ENCODE results near the gene MMP24OS.

Gene MMP24OS

DNA sequence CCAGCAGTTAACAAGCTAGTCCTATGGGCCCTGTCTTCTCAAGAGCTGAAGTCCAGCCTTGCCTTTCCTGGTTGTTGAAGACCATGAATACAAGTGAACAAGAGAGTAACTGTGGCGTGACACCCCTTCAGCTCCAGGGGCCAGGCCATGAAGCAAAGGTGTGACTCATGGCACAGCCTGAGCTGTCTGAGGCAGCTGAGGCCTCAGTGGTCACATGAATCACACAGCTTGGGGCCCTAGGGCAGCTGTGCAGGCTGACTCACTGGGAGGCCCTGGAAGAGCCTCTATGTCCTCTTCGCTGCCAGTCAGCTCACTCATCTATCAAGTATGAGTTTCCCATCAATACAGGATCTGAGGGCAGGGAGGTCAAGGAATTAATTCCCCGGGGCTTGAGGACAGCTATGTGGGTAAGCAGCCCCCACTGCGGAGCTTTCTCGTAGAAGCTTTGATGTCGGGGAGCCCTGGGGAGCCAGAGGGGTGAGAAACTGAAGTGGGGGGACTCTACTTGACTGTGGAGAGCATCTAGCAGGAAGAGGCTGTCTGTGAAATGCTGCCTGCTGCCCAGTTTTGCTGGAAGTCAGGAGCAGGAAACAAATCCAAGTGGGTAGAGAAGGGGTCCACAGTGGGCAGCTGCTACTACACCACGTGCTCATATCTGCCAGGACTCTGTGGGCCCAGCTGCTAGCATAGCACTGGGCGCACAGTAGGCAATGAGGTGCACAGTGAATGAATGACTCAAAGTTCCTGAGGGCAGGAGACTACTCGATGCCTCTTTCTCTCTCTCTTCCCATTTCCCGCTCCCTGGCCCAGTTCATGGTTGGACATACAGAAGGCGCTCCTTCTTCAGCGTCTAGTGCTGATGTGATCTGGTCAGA lies 28.0 kb upstream of the MMP24OS start:
- peak; percentile 97 for DNase-seq

DNA sequence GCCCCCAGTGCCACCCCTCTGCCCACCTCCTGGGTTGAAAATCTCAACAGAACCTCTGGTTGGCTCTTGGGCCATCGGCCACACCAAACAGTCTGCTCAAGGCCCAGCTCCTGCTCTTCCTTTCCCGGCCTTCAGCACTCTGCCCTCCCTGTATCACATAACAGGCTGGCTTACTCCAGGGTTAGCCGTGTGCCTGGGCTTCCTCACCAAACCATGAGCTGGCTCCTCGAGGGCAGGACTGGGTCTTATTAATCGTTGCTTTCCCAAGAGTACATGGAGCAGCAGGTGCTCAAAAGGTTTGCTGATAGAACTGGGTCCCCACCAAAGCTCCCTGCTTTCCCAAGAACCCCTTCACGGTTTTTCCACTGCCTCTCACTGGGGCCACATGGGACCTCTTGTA lies 27.0 kb upstream of the MMP24OS start:
- no peak for DNase-seq

DNA sequence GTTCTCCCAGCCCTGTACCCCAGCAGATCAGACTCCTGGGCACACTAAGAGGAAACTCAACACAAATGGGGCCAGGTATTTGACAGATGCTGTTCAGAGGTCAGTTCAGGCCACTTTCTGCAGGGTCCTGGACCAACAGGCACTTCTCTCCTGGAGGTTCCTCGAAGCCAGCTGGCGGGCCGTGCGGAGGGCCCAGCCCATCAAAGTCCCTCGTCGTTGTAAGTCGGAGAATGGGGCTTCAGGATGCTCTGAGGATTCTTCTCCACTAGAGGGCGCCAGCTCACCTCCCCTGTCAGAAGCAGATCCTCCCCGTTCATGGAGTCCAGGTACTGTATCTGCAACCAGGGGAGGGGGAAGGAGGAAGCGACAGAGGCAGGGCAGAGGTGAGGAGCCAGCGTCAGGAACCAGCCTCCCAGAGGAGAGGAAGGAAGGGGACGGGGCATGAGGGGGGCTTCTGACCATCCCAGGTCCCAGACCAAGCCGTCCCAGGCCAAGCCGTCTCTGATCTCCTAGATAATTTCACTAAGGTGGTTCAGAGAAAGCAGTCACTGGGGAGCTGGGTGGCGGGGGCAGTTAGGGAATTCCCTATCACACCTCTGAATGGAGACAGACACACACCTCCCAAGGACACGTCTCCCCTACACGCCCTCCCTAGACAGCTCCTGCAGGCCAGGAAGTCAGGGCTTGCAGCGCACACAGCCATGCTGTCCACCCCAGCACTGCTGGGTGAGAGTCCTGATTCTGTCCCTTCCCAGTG lies 26.0 kb upstream of the MMP24OS start:
- DNase-seq: peak; percentile 93

DNA sequence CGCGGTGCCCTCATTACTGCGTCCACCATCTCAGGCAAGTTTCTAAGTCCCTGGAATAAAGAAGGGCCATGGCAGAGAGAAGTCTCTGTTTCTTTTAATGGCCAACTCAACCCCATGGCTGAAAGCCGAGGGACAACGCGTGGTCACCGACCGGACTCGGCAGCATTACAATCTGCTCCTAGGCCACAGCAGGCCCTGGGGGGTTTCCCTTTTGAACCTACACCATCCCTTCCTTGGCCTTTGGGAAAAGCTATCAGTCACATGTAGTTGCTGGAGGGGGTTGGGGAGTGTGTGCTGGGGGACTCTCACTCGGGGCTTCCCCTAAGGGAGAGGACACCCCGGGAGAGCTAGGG lies 25.4 kb upstream of the MMP24OS start:
- no peak for DNase-seq

DNA sequence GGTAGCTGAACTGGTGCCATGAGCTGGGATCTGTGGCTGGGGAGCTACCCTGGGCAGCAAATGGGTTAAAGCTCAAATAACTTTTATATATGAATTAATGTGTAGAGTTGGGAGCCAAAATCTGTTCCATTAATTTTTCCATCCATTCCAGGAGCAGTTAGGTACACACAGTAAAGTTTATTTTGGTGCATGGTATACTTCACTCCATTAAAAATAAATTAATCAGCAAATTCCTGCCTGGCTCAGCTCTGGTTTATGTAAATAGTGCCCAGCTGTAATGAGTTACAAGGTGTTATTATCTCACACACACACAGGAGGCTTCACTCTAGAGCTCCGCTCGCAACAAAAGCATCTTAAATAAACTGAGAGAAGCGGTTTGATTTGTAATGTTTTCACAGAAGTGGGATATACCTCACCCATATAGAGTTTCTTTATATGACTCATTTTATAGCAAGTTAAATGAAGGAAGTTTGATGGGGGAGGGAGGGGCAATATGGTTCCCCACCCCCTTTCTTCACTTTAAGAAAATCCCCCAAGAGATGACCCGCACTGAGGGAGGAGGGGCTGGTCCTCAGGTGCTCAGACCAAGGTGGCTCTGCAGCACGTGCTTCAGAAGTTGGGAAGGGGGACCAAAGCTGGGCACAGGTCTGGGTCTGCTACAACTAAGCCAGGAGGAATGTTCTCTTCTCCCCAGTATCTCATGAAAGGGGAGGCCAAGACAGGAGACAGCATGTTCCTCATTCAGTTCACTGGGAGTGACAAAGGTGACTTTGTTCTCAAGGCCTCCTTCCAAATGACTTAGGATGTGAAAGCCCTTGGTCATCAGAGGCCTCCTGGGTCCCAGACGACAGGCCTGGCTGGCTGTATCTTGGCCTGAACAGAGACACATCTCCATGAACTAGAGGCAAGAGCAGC lies 24.8 kb upstream of the MMP24OS start:
- DNase-seq: peak; percentile 62

DNA sequence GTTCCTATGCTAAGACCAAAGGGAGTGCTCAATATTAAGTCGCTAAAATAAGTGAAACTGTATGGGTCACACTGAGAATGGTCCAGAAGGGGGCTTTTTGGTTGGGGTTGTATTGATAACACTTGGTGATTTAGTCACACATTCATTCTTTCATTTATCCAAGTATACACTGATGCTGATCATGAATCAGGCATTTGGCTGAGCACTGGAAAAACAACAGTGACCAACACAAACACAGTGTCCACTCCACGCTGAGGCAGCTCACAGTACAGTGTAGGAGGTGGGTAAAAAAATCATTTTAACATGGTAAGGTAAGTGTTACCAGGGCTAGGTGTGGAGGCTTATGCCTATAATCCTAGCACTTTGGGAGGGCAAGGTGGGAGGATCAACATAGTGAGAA lies 23.5 kb upstream of the MMP24OS start:
- no peak for DNase-seq

DNA sequence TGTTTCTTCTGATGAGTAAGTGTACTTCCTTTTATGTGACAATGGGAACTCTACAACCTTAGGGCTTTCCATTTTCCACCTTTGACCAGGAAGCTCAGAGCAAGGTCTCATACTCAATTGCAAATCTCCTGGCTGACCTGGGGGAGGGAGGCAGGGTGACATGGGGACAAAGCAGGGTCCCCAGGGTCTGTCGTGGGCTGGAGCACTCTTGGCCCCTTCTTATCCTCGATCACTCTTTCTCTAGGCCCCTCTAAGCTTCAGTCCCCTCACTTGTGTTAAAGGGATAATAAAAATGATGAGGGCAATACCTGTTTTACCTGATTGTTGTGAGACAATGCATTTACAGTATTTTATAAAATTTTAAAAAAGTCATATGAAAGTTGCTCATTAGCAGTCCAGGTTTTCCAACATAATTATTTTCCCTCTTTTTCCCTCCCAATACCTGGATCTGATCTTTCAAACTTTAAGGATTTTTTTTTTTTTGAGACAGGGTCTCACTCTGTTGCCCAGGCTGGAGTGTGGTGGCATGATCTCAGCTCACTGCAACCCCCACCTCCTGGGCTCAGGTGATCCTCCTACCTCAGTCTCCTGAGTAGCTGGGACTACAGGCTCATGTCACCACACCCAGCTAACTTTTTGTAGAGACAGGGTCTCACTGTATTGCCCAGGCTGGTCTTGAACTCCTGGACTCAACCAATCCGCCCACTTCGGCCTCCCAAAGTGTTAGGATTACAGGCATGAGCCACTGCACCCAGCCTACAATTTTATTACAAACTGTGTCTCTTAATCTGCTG lies 22.7 kb upstream of the MMP24OS start:
- no peak for DNase-seq

DNA sequence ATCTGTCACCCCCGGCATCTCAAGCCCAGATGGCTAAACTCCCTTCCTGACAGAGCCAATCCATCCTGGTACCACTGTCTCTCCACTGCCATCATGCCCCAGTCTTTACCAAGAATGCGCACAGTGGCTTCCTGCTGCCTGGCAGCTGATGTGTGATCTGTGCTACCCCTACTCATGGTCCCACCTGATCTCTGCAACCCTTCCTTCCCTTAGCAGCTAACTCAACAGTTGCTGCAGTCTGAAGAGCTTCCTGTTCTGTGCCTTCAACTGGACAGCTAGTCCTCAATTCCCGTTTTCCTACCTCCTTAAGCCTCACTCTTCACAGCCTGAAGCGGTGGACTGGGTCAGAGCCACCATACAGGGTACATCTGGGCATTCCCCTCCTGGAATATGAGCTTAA lies 21.9 kb upstream of the MMP24OS start:
- no peak for DNase-seq

DNA sequence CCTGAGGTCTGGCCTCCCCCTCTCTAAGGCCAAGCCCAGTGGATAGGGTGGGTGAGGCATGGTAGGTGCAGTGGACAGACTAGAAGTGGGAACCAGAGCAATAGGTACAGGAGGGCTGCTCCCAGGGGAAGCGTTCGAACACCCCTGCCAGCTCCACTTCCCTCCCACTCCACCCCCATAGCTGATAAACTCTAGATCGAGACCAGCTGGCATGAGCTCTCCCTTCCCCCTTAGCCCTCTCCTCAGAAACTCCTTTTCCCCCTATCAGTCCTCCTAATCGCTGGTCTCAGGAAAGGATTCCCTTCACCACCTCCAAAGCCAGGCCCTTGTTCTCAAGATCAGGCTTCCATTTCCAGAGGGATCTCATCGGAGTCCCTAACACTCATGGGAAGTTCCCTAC lies 20.3 kb upstream of the MMP24OS start:
- no peak for DNase-seq

DNA sequence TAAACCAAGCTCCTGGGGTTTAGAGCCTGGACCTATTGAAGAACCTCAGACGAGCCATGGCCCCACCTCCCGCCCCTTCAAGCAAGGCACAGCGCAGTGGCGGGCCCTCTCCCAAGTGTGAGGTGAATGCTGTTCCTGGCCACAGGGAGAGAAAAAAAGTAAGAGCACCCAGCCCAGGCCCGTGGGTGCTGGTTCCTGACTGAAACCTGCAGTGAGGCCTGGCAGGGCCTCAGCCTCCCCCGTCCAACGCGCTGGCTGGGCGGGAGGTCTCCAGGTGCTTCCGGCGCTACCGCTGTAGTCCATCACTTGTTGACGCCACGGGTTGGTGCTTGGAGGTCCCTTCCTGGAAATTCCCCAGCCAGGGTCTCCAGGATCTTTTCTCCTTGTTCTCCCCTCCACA lies 19.8 kb upstream of the MMP24OS start:
- no peak for DNase-seq

DNA sequence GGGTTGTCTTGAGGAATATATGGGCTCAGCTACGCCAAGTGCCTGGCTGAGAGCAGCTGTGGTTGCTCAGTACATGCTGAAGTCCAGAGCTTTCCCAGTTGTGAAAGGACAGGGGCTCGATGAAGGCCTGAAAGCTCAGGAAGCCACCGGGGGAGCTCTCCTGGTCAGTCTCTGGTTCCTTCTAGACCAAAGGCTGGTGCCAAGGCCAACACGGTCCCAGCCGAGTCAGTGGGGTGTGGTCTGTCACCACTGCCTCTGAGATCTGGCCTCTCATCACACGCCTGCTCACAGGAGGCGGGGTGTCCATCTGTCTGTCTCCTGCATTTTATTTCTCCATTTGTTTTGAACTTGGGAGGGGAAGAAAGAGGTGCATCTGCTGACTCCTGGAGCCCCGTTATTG lies 19.2 kb upstream of the MMP24OS start:
- DNase-seq: no peak

DNA sequence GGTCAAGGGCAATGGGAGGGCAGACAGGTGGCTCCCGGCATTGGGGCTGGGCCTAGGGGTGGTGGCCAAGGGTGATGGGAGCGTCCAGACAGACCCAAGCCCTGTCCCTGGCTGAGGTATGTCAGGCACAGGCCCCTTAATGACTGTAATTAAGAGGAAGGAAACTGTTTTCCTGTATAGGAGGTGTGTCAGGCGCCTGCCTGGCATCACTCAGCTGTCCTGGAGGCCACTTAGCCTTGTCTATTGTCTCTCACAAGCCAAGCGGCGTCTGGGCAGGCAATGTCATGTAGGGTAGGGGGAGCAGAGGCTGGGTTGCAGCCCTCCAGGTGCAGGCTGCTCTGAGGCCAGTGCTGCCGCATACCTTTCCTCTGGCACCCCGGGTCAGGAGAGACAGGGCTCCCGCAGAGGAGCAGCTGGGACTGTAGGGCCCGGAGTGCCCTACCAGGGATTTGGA lies 18.2 kb upstream of the MMP24OS start:
- no peak for DNase-seq

DNA sequence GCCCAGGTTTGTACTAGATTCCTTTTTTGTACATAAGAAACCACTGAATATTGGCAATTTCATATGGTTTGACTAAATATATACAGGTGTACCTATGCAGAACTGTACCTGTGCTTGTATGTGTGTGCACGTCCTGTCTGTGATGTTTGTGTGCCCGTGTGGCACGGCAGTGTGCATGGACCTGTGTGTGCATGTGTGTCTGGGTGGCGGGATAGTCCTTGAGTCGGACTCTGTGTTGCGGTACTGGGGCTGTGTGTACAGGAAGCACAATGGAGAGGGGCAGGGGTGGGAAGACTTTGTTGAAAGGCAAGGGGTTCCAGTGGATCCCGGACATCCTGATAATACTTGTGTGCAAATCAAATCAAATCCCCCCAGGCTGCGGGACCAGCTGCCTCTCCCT lies 17.8 kb upstream of the MMP24OS start:
- DNase-seq: no peak

DNA sequence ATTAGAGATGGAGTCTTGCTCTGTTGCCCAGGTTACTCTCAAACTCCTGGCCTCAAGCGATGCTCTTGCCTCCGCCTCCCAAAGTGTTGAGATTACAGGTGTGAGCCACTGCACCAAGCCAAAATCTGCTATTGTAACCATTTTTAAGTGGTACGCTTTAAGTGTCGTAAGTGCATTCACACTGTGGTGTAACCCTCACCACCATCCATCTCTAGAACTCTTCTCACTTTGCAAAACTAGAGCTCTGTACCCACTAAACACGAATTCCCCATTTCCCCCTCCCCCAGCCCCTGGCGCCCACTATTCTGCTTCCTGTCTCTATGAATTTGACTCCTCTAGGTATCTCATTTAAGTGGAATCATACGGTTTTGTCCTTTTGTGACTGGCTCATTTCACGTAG lies 17.1 kb upstream of the MMP24OS start:
- DNase-seq: no peak

DNA sequence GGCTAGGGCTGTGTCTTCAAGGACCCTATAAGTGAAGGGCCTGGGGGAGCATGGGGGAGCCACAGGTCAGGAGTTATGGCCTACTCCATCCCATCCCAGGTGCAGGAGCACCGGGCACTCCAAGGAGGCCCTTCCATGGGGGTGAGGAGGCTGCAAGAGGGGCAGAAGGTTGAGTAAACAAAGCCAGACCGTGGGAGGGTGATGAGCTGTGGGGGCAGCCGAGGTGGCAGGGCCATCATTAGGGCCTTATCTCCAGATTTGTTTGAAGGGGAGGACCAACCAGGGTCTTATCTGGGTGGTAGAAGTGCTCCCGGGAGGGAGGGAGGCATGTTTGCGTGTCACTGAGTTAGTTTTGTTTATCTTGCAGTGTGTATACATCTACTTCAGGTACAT lies 16.4 kb upstream of the MMP24OS start:
- no peak for DNase-seq

DNA sequence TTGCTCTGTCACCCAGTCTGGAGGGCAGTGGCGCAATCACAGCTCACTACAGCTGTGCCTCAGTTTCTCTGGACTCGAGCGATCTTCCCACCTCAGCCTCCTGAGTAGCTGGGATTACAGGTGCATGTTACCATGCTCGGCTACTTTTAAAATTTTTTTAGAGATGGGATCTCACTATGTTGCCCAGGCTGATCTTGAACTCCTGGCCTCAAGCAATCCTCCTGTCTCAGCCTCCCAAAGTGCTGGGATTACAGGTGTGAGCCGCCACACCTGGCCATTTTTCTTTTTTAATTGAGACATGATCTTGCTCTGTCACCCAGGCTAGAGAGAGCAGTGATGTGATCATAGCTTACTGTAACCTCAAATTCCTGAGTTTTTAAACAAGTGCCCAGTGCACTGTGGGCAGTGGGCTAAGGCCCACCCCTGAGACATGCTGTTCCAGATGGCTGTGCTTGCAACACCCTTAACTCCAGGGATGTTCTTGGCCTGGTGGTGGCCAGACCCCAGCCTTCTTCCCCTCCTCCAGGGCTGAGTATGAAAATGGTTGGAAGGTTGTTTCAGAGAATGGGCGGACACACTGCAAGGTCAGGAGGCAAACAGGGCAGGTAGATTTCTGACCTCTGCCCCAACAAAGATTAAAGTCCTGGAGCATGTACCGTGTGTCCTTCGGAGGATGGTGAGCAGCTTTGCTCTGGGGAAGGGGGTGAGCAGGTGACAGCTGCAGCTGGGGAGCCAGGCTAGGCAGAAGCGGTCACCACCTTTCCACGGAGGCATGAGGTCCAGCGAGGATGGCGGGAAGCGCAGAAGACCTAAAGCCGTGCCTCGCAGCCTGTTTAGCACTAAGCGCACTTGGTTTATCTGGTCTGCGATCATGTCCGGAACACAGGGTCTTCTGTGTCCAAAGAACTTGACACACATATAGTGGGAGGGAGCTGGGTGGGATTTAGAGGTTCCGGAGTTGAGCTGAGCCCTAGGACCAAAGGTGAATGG lies 15.7 kb upstream of the MMP24OS start:
- no peak for DNase-seq

DNA sequence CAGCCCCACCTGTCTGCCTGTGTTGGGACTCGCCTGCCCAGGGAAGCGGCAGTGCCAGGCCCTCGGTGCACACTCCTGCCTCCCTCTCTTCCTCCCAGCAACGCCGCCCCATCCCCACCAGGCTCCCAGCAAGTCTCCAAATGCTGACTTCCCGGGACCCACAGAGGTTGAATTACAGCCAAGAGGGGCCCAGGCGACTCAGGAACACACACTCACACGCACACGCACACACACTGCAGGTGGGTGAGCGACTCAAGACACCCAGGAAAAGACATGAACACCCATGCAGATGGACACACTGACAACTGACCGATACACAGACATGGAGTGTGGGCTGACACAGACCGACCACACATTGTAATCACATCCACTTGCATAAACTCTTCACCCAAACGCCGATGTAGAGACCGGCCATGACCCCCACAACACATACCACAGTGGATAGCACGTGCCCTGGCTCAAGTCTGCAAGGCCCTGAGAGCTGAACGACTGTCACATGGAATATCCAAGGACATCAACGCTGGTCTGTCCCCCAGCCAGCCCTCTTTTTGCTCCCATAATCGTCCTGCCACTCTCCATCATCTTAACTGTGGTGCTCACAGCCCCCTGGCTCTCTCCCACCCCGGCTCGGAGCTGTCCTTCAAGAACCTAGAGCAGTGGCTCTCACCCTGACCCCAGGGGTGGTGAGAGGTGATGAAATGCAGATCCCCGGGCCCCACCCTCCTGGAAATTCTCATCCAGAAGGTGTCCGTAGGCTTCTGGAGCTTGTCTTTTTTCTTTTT lies 14.8 kb upstream of the MMP24OS start:
- DNase-seq: no peak

DNA sequence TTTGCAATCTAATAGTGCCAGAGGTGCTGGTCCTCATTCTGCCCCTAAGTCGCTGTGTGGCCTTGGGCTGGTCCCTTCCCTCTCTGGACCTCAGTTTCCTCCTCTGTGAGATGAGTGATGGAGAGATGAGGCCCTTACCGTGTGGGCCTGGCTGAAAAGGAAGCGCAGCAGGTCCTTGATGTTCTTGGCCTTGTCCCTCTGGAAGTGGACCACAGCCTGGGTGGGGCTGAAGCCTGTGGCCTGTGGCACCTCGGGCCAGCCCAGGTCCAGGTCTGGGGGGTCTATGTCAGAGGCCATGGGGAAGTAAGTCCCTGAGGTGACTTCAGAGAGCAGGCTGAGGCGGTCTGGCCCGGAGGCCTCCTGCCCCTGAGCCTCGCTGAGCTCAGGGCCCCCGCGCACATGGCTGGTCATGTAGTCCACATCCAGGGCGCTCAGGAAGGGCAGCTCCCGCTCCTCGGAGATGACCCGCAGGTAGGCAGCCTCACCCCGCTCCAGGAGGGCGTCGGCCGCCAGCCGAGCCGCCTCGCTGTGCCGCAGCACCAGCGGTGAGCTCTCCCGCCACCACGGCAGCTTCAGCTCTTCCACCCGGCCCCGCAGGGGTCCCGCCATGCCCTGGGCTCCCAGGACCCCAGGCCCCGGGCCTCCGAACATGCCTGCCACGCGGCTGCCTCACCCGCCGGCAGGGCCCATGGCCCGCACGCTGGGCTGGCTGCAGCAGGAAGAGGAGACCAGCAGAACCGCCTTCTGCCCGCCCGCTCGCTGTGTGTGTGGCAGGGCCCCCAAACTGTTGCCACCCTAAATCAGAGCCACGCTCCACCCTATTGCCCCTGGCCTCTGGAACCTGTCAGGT lies 14.0 kb upstream of the MMP24OS start, which contains the start of gene FAM83C:
Gene FAM83C, minus strand, starts transcription at position 772 of the 850 bp plus-strand sequence. Its CDS starts 121 bp downstream, at position 651.
- no peak for DNase-seq

DNA sequence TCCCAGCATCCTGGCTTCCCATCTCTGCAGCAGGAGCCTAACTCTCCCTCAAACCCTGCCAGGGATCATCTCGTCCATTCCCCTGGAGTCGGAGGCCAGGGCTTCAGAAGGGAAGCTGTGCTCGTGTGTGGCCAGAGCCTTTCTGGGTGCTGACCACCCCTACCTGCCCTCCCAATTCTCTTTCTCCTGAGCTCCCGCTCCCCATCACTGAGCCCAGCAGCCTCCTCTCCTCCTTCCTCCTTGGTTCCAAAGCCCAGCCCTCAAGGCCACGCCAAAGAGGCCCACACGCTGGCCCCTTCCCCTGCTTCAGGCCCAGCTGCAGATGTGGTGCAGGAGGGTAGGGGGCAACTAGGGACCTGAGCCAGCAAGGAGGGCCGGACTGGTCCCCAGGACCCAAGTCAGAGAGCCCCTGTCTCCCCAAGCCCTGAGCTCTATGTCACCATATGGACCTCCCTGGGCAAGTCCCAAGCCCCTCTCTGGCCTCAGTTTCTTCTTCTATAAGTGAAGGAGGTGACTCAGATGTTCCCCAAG lies 13.0 kb upstream of the MMP24OS start:
- DNase-seq: no peak

Data from activated CD4-positive, alpha-beta T cell treated with anti-CD3 and anti-CD28 coated beads, Interleukin-10, Interleukin-2, amounts not matched to agents 100 ng/mL and 50 ng/mL, durations not matched to agents 16 hours and 8 hours (primary cell).